GM19467 (cell line): ENCODE measurements around the gene SORBS1.

Source experiments
- ATAC-seq: cut with Tn5 transposase; IDR thresholded peaks from one replicate; pipeline ENCODE4 v1.9.1; 2021; ENCODE audit warnings: mild to moderate bottlenecking, moderate library complexity; ENCODE audit not compliant: unreplicated experiment

The SORBS1 gene

GRCh38 chr10:95279042-95279820 lies 281.9 kb downstream of the SORBS1 start:
- no peak for ATAC-seq

GRCh38 chr10:95278061-95278988 lies 282.8 kb downstream of the SORBS1 start:
- ATAC-seq, result no peak

GRCh38 chr10:95277614-95278013 lies 283.6 kb downstream of the SORBS1 start:
- no peak for ATAC-seq

- no peak for ATAC-seq
These were observed 284.0 kb downstream of the SORBS1 start for GRCh38 chr10:95277201-95277570.

GRCh38 chr10:95276367-95277200 lies 284.6 kb downstream of the SORBS1 start:
- ATAC-seq, result no peak

- no peak for ATAC-seq
These were observed 285.3 kb downstream of the SORBS1 start for GRCh38 chr10:95275726-95276366.

- ATAC-seq, result no peak
These were observed 287.5 kb downstream of the SORBS1 start for GRCh38 chr10:95273393-95274312.

- ATAC-seq, result no peak
These were observed 292.7 kb downstream of the SORBS1 start for GRCh38 chr10:95268438-95268837.

- ATAC-seq, result no peak
These were observed 293.9 kb downstream of the SORBS1 start for GRCh38 chr10:95267251-95267650.

- no peak for ATAC-seq
These were observed 294.5 kb downstream of the SORBS1 start for GRCh38 chr10:95266674-95267095.

- no peak for ATAC-seq
These were observed 295.6 kb downstream of the SORBS1 start for GRCh38 chr10:95265572-95265971.

GRCh38 chr10:95264227-95265051 lies 296.7 kb downstream of the SORBS1 start:
- ATAC-seq, result no peak

GRCh38 chr10:95263864-95264226 lies 297.3 kb downstream of the SORBS1 start:
- no peak for ATAC-seq

GRCh38 chr10:95262763-95263518 lies 298.2 kb downstream of the SORBS1 start:
- ATAC-seq, result no peak

GRCh38 chr10:95261926-95262325 lies 299.2 kb downstream of the SORBS1 start:
- no peak for ATAC-seq
